Erythroblast (primary cell): ENCODE measurements around the gene CHSY1.
"Not testable (repeated sequence)": the region's sequence is repeated elsewhere in the genome, so short reads cannot be mapped to it uniquely, and the experiment has no call there.

Source experiments
- DNase-seq, 2 experiments: peaks; one replicate each; lab custom pipeline; 2025; lab: John Stamatoyannopoulos, UW
- GATA1 ChIP-seq: IDR thresholded peaks from 2 replicates; pipeline ENCODE4 v1.6.1; 2011; ENCODE audit warnings: low read depth, mild to moderate bottlenecking, control low read depth, low read length, moderate library complexity
- POLR2A ChIP-seq: IDR thresholded peaks from 2 replicates; pipeline ENCODE4 v1.6.1; 2011; ENCODE audit warnings: mild to moderate bottlenecking, low read length

CHSY1 gene

GRCh38 chr15:101219441-101219840 is 32.4 kb downstream of the CHSY1 start:
- TF ChIP-seq GATA1 (no peak), POLR2A (no peak)
- no peak for DNase-seq

- no peak for DNase-seq
- no peak for TF ChIP-seq GATA1
- TF ChIP-seq POLR2A: no peak
Measured at GRCh38 chr15:101217446-101217845, 34.4 kb downstream of the CHSY1 start.

- TF ChIP-seq GATA1: no peak
- no peak for TF ChIP-seq POLR2A
- DNase-seq: no peak
Measured at GRCh38 chr15:101216100-101216499, 35.7 kb downstream of the CHSY1 start.

- no peak for TF ChIP-seq GATA1
- TF ChIP-seq POLR2A: no peak
- DNase-seq: no peak
Measured at GRCh38 chr15:101215681-101216080, 36.2 kb downstream of the CHSY1 start.

- not testable (repeated sequence) for DNase-seq
Measured at GRCh38 chr15:101214435-101215097, 37.3 kb downstream of the CHSY1 start.

GRCh38 chr15:101213570-101213969 is 38.3 kb downstream of the CHSY1 start:
- no peak for DNase-seq
- no peak for TF ChIP-seq POLR2A

- DNase-seq: no peak
- TF ChIP-seq POLR2A (no peak), GATA1 (no peak)
Measured at GRCh38 chr15:101213147-101213546, 38.7 kb downstream of the CHSY1 start.

GRCh38 chr15:101211897-101212296 is 40.0 kb downstream of the CHSY1 start:
- DNase-seq: no peak

GRCh38 chr15:101210466-101210865 is 41.4 kb downstream of the CHSY1 start:
- no peak for DNase-seq

More at GRCh38 chr15:101211897-101212296, 40.0 kb downstream of the CHSY1 start:
- TF ChIP-seq GATA1 (no peak), POLR2A (no peak)

GRCh38 chr15:101210058-101210457 is 41.8 kb downstream of the CHSY1 start:
- TF ChIP-seq POLR2A (no peak), GATA1 (no peak)
- DNase-seq: no peak

More at GRCh38 chr15:101210466-101210865, 41.4 kb downstream of the CHSY1 start:
- no peak for TF ChIP-seq POLR2A
- TF ChIP-seq GATA1: no peak

- no peak for DNase-seq
- no peak for TF ChIP-seq POLR2A
- TF ChIP-seq GATA1: no peak
Measured at GRCh38 chr15:101209285-101209845, 42.5 kb downstream of the CHSY1 start.

- TF ChIP-seq GATA1 (no peak), POLR2A (no peak)
Measured at GRCh38 chr15:101207867-101208288, 44.0 kb downstream of the CHSY1 start.

GRCh38 chr15:101206176-101206591 is 45.7 kb downstream of the CHSY1 start:
- DNase-seq: peak in 1 of 2 experiments; percentile 12

More at GRCh38 chr15:101207867-101208288, 44.0 kb downstream of the CHSY1 start:
- no peak for DNase-seq

GRCh38 chr15:101204739-101205535 is 46.9 kb downstream of the CHSY1 start:
- TF ChIP-seq POLR2A (no peak), GATA1 (no peak)
- DNase-seq: no peak

More at GRCh38 chr15:101206176-101206591, 45.7 kb downstream of the CHSY1 start:
- no peak for TF ChIP-seq POLR2A
- TF ChIP-seq GATA1: no peak
